BJ (cell line): ENCODE results near the gene OTOGL. TPM values are rescaled to one million over a fixed set of nuclear protein-coding genes. Genes with fewer than 3 reads are reported as not detected.

Experiments used
- CTCF ChIA-PET: fragments of 350-600 bp; formaldehyde crosslinking; extraction: SDS; loops from one replicate; lab custom pipeline; 2021; ENCODE audit warnings: antibody characterized with exemption, inconsistent platforms; lab: Yijun Ruan, JAX
- POLR2A ChIA-PET: fragments of 300-600 bp; sonication (Branson Sonifier 250); formaldehyde crosslinking; extraction: SDS; loops from one replicate; lab custom pipeline; 2021; ENCODE audit warnings: antibody characterized with exemption; lab: Charles Lee
- DNase-seq: peaks from one replicate; pipeline ENCODE4 v3.0.0-alpha.2; 2011; ENCODE audit warnings: low read depth
- H3K27me3 ChIP-seq: 2 replicates; pipeline ENCODE4 v1.6.0; 2011; ENCODE audit warnings: low read length; ENCODE audit not compliant: control insufficient read depth, insufficient read depth
- H3K36me3 ChIP-seq: 2 replicates; pipeline ENCODE4 v1.5.1; 2011; ENCODE audit warnings: low read length; ENCODE audit not compliant: control insufficient read depth, insufficient read depth
- H3K4me3 ChIP-seq: 2 replicates; pipeline ENCODE4 v1.5.1; 2011; ENCODE audit warnings: low read depth, mild to moderate bottlenecking, control low read depth, low read length
- polyA plus RNA-seq: library from polyadenylated mRNA; depleted of rRNA; stranded (reverse); fragments of >200 nt; gene quantifications from 2 replicates; pipeline ENCODE4 v1.2.3, GENCODE V29; 2011
- TF ChIP-seq, protein P1 (sequence below): IDR thresholded peaks from 2 replicates; pipeline ENCODE4 v1.5.1; 2011; ENCODE audit warnings: low read depth, mild to moderate bottlenecking, control low read depth, inconsistent platforms, low read length, moderate library complexity; ENCODE audit not compliant: insufficient read depth

Gene OTOGL
- polyA plus RNA-seq, 1 experiment, result 0.10 TPM

- ChIA-PET CTCF (interaction anchor here (1.2 kb wide), 1 partner anchor 8 kb away, joined by 4 read pairs; no protein-coding TSS in a partner anchor), POLR2A (no interaction called here)
- Histone ChIP-seq H3K4me3 (peak overlapping the region; percentile 42), H3K27me3 (no peaks in the 10 kb centered on the region), H3K36me3 (no peaks in the 10 kb centered on the region)
- DNase-seq, result no peak
- TF ChIP-seq, protein P1, sequence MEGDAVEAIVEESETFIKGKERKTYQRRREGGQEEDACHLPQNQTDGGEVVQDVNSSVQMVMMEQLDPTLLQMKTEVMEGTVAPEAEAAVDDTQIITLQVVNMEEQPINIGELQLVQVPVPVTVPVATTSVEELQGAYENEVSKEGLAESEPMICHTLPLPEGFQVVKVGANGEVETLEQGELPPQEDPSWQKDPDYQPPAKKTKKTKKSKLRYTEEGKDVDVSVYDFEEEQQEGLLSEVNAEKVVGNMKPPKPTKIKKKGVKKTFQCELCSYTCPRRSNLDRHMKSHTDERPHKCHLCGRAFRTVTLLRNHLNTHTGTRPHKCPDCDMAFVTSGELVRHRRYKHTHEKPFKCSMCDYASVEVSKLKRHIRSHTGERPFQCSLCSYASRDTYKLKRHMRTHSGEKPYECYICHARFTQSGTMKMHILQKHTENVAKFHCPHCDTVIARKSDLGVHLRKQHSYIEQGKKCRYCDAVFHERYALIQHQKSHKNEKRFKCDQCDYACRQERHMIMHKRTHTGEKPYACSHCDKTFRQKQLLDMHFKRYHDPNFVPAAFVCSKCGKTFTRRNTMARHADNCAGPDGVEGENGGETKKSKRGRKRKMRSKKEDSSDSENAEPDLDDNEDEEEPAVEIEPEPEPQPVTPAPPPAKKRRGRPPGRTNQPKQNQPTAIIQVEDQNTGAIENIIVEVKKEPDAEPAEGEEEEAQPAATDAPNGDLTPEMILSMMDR, result no peak
These were observed 301.2 kb downstream of the OTOGL start for GRCh38 chr12:80400571-80400991.

- H3K4me3 ChIP-seq, result peak overlapping the region; percentile 42; the same call in 1 of the 2 replicates
- TF ChIP-seq, protein P1, result no peak
- no peaks in the 10 kb centered on the region for H3K36me3 ChIP-seq
- no peaks in the 10 kb centered on the region for H3K27me3 ChIP-seq
- ChIA-PET POLR2A (no interaction called here), CTCF (interaction anchor here (1.2 to 1.5 kb wide), 2 partner anchors 8 to 13 kb away, joined by 3 to 4 read pairs; no protein-coding TSS in a partner anchor)
- no peak for DNase-seq
These were observed 301.9 kb downstream of the OTOGL start for GRCh38 chr12:80401191-80401590.

DNA sequence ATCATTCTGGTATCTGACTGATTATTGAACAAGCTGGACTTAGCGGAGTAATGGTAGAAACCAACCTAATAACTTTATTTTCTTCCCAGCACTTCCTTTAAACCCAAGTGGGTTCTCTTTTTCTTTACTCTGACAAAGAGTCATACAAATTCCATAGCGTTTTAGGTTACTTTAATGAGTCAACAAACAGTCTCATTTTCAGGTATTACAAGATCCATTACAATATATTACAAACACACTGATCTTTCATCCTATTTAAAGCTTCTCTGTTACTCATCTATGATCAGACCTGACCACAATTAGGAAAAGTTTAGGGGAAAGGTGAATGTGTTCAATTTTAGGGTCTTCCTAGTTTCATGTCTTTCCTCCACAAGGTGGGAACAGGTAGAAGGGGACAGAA is 305.3 kb downstream of the OTOGL start:
- ChIA-PET CTCF (interaction anchor here (0.9 kb wide), 1 partner anchor 358 kb away, joined by 3 read pairs; no protein-coding TSS in a partner anchor), POLR2A (interaction anchor here (0.7 kb wide), 1 partner anchor 535 kb away, joined by 3 read pairs; no protein-coding TSS in a partner anchor)
- Histone ChIP-seq H3K4me3 (no peak overlapping the region), H3K27me3 (no peaks in the 10 kb centered on the region), H3K36me3 (no peaks in the 10 kb centered on the region)
- no peak for DNase-seq
- TF ChIP-seq, protein P1, result no peak

DNA sequence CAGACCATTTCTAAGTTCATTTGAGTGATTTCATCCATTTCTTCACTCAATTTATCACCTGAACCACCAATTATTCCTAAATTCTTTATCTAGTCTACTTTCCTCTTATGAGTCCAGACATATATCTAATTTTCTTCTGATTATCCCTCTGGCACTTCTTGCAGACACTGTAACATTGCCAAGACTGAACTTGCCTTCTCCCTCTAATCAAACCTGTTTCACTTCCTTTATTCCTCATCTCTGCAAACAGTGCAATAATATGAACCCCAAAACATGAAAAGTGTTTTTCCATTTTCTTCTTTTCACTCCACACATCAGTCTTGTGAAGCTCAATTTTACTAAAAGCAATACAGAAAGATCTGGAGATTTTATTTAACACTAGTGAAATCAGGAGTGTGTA is 306.9 kb downstream of the OTOGL start:
- Histone ChIP-seq H3K4me3 (no peak overlapping the region), H3K27me3 (no peaks in the 10 kb centered on the region), H3K36me3 (no peaks in the 10 kb centered on the region)
- DNase-seq, result no peak
- TF ChIP-seq, protein P1, result no peak
- ChIA-PET CTCF (no interaction called here), POLR2A (no interaction called here)

DNA sequence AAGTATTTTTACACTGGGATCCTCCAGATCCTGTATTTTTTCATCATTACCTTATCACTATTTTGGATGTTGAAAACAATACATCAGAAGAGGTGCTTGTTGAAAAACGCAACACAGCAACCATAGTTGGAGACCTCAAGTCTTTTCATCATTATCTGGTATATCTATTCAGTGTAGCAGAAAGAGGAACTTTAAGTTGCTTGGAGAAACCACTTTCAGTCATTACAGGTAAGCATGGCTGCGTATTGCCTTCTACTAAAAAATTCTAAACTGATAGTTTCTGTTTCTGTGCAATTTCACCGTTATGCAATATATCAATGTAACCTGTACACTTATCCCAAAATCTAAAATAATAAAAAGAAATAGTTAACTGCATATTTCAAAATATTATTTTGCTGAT is 312.4 kb downstream of the OTOGL start:
- no peak for DNase-seq
- Histone ChIP-seq H3K27me3 (no peaks in the 10 kb centered on the region), H3K4me3 (no peak overlapping the region), H3K36me3 (no peaks in the 10 kb centered on the region)
- POLR2A ChIA-PET, result no interaction called here
- CTCF ChIA-PET, result interaction anchor here (1.2 to 2.1 kb wide), 2 partner anchors 221 to 351 kb away, joined by 3 to 15 read pairs; no protein-coding TSS in a partner anchor
- TF ChIP-seq, protein P1, result no peak
